HL-60/S4 (cell line): ENCODE measurements around the gene TCHH.
"Not testable (repeated sequence)": the region's sequence is repeated elsewhere in the genome, so short reads cannot be mapped to it uniquely, and the experiment has no call there.

Experiments
- in situ Hi-C: fragments of 300-500 bp; cut with MboI; formaldehyde crosslinking; loops from 2 replicates; pipeline ENCODE4 v1.14.3; 2022; ENCODE audit warnings: low sequenced_read_pairs

The TCHH gene

DNA sequence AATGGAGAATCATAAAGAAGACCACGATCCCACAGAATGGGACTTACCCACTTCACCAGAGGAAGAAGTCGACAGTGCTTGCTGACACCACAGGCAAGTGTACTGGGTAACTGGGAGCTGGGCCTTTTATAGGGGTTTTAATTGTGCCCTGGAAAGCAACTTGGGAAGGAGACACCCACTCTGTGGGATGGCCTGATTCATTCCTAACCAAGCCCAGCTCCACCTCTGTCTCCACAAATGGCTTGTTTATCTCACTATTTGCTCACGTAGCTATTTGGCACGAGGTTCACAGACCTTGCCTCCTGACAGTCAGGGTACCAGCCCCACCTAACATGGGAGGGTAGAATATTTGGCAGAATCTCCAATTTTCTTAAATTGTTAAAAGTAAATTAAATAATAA is at the start of gene TCHH:
Gene TCHH (minus strand): TSS at position 101 of the 400 bp plus-strand sequence. CDS start 1,364 bp downstream, outside the sequence.
- in situ Hi-C loops: no loop called here

DNA sequence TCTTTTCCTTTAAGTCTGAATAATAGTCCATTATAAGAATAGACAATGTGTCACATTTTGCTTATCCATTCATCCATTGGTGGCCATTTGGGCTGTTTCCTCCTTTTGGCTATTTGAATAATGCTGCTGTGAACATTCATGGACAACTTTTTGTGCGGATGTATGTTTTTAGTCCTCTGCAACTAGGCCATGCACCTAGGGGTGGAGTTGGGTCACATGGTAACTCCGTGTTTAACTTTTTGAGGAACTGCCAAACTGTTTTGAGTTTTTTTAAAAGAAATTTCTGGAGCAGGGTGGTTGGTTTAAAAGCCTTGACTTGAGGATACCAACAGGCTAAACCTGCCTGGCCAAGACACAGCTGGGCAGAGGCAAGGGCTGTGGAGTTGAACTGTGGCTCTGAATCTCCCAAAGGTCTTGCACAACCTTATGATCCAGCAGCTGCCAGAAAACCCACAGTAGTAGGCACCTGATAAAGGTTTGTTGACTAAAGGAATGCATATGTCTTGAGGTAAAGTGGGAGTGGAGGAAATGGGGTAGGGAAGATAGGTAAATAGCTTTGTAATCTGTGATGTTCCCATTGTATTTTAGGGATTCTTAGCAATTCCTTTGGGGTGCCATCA is 49.4 kb upstream of the TCHH start:
- in situ Hi-C loops: no loop called here

DNA sequence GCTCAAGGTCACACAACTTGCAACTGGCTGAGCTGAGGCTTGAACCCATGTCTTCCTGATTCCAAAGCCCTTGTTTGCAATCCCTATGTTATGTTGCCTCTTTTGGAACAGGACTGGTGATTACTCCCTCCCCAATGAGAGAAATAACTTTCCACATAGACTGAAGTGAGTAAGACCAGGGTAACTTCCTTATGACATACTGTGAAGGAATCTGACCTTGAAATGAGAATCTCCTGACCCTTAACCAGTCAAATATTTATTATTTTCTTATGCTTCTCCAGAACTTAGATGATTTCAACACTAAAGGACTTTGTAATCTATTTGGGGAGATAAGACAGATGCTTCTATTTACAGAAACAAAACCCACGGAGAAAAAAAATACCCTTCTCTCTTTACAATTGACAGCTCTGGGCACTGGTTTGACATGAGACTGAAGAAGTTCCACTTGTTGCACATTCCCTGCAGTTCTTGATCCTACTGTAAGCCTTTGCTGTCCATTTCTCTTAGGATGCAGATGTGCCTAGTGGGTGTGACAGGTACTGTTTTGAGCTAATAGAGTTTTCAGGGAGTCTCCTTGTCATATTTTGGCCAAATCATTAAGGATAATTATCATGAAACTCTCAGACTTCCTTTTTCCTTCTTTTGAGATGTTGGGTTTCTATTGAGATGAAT is 47.7 kb upstream of the TCHH start:
- in situ Hi-C loops: no loop called here

DNA sequence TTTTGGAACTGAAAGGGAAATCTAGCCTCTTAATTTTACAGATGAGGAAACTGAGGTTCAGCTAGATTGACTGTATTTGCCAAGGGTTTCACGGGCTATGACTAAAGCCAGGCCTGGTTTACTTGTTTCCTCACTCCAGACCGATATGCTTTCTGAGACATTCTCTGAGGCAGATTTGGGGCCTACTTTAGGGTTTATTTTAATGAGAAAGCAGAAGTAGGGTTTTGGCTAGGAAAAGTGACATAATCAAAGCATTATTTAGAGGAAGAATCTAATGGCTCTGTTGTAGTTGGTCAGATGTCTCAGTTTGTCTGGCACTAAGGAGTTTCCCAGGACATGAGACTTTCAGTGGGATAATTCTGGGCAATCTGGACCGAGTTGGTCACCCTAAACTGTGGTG is 45.3 kb upstream of the TCHH start:
- in situ Hi-C loops: no loop called here

GRCh38 chr1:152159144-152159543 is 43.9 kb upstream of the TCHH start, which contains the start of gene RPTN:
RPTN (minus strand) TSS chr1:152159228; CDS start chr1:152157889, 1,339 bp downstream.
- in situ Hi-C loops: no loop called here

DNA sequence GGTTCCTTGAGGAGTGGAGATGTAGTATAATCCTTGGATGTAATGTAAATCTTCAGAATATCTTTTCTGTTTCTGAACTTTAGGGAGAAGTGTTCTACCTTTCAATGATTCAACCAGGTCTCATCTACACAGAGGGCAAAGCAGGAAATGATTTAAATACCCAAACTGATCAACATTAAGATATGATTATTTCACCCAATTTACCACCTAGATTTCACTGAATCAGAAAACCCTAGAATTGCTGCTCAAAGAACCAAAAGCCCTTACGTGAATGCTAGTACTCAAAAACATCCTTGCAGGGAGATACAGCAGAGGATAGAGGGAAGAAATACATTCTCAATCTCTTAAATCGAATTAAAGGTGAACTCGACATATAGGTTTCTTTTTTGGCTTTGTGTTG is 38.8 kb upstream of the TCHH start:
- in situ Hi-C loops: no loop called here

DNA sequence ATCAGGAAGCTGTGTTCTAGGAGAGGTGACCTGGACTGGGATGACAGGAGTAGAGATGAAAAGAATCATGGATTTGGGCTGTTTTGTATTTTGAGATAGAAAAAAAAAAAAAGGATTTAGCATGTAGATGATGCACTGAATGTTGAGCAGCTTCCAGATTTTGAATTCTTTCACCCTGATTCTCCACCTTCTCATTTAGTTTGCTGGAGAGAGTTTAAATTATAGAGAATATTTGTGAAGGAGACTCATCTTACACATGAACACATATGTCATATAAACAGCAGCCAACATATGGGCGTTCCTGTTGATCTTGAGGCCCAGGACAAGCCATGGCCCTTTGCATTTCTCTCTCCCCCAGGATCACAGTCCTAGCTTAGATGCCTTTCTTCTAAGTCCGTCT is 36.4 kb upstream of the TCHH start:
- in situ Hi-C loops: no loop called here

DNA sequence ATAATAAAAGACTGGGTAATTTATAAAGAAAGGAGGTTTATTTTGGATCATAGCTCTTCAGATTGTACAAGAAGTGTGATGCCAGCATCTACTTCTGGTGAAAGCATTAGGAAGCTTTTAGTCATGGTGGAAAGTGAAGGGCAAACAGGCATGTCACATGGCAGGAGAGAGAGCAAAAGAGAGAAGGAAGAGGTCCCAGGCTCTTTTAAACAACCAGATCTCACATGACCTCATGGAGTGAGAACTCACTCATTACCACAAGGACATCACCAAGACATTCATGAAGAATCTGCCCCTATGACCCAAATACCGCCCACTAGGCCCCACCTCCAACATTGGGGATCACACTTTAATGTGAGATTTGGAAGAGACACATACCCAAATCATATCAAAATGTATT is 33.7 kb upstream of the TCHH start:
- in situ Hi-C loops: no loop called here

- in situ Hi-C loops: no loop called here
Measured at GRCh38 chr1:152148051-152148450, 32.8 kb upstream of the TCHH start.

GRCh38 chr1:152145769-152146168 is 30.5 kb upstream of the TCHH start:
- in situ Hi-C loops: no loop called here

DNA sequence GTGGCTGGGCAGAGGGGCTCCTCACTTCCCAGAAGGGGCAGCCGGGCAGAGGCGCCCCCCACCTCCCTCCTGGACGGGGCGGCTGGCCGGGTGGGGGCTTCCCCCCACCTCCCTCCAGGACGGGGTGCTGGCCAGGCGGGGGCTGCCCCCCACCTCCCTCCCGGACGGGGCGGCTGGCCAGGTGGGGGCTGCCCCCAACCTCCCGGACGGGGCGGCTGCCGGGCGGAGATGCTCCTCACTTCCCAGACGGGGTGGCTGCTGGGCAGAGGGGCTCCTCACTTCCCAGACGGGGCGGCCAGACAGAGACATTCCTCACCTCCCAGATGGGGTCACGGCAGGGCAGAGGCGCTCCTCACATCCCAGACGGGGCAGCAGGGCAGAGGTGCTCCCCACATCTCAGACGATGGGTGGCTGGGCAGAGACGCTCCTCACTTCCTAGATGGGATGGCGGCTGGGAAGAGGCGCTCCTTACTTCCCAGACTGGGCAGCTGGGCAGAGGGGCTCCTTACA is 29.5 kb upstream of the TCHH start:
- in situ Hi-C loops: not testable (repeated sequence)

- in situ Hi-C loops: no loop called here
Measured at GRCh38 chr1:152143150-152143887, 28.1 kb upstream of the TCHH start.

DNA sequence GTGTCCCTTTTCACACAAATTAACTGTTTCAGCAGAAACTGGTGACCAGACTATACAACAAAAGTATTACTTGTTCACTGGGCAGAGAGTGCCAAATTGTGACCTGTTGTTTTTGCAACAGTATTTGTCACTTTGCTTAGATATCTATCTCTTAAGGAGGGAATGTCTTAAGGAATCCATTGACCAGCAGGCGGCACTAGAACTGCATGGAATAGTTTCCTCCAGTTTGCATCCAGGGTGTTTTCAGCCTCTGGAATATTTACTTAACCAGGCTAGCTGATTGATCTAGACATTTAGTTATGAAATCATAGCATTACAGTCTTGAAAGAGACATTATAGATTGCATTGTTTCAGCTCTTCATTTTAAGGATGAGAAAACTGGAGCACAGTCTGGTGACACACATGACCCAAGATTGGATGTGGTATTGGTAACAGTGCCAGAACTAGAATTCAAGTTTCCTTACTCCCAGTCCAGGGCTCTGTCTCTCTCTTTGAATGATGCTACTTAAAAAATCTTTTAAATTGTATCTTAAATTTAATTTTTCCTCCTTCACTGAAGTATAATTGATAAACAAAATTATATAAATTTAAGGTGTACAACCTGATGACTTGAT is 26.8 kb upstream of the TCHH start:
- in situ Hi-C loops: no loop called here

- in situ Hi-C loops: no loop called here
Measured at GRCh38 chr1:152137215-152137614, 22.0 kb upstream of the TCHH start.

- in situ Hi-C loops: no loop called here
Measured at GRCh38 chr1:152130186-152130585, 14.9 kb upstream of the TCHH start.

GRCh38 chr1:152127673-152128072 is 12.4 kb upstream of the TCHH start:
- in situ Hi-C loops: no loop called here

GRCh38 chr1:152125834-152126443 is 10.7 kb upstream of the TCHH start:
- in situ Hi-C loops: no loop called here

DNA sequence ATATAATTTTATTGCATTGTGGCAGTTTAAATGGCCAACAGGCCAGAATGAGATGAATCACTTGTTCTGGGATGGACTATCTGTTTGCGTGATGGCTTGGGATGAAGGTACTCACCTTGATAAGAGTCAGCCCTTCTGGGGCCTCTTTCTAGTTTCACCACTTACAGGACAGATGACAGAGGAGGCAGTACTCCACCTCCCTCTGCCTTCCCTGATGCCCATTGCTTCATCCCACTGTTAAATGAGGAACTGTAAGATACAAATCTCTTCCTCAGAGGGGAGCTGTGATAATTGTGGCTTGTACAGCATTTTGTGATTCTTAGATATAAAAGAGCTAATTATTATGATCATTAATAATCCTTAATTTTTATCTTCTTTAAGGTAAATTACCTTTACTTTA is 3.7 kb upstream of the TCHH start:
- in situ Hi-C loops: no loop called here

GRCh38 chr1:152112885-152113432 is 2.3 kb downstream of the TCHH start:
- in situ Hi-C loops: no loop called here

GRCh38 chr1:152112101-152112884 is 3.0 kb downstream of the TCHH start:
- in situ Hi-C loops: no loop called here
